Esophagus squamous epithelium (tissue), 5 donors: ENCODE data around the gene TMEM129. TPM values are rescaled to one million over a fixed set of nuclear protein-coding genes. Genes with fewer than 3 reads are reported as not detected.

Experiments used
- DNase-seq: peaks from one replicate; lab custom pipeline; 2025; lab: John Stamatoyannopoulos, UW
- H3K27ac ChIP-seq, 4 donors: fragments of 200-600 bp; sonication (generic); one replicate each; pipeline ENCODE4 v1.5.1; 2016 to 2019; ENCODE audit warnings: mild to moderate bottlenecking in 1 of 4
- H3K27me3 ChIP-seq, 4 donors: fragments of 200-600 bp; sonication (generic); 1 replicate in 3 of 4; 2 replicates in 1 of 4; pipeline versions ENCODE4 v1.5.1 to v1.6.0; 2017 to 2021; ENCODE audit warnings: antibody characterized with exemption in 1 of 4
- H3K36me3 ChIP-seq, 3 donors: fragments of 200-600 bp; sonication (generic); one replicate each; pipeline ENCODE4 v1.5.1; 2016 to 2019
- H3K4me1 ChIP-seq, 3 donors: fragments of 200-600 bp; sonication (generic); one replicate each; pipeline ENCODE4 v1.5.1; 2017 to 2019
- H3K4me3 ChIP-seq, 4 donors: fragments of 200-600 bp; sonication (generic); 1 replicate in 3 of 4; 2 replicates in 1 of 4; pipeline ENCODE4 v1.5.1; 2016 to 2019; ENCODE audit warnings: mild to moderate bottlenecking in 2 of 4, moderate library complexity in 1 of 4
- H3K9me3 ChIP-seq, 3 donors: fragments of 200-600 bp; sonication (generic); one replicate each; pipeline ENCODE4 v1.5.1; 2016 to 2019
- POLR2A ChIP-seq, 4 donors: fragments of 450-650 bp; IDR thresholded peaks; one replicate each; pipeline ENCODE4 v1.6.1; 2017; ENCODE audit warnings: antibody characterized with exemption in 4 of 4, mild to moderate bottlenecking in 4 of 4, moderate library complexity in 3 of 4
- WGBS, 2 donors: methylation state at CpG; one replicate each; pipeline ENCODE4 v1.1.5; 2018; 5-methylcytosine and 5-hydroxymethylcytosine counted together
- intact Hi-C: fragments of 100-400 bp; cut with DNase I; formaldehyde crosslinking; loops from one replicate; pipeline ENCODE4 v1.15.0; 2022
- total RNA-seq, 4 donors: library from RNA; depleted of rRNA; stranded (reverse); fragments of >200 nt; gene quantifications; one replicate each; pipeline ENCODE4 v1.1.0, GENCODE V29; 2016
- TF ChIP-seq, protein P1 (sequence below), 6 experiments: fragments of 450-650 bp in 4 of 6; fragments of 200-600 bp in 2 of 6; sonication (generic) in 2 of 6; IDR thresholded peaks; one replicate each; pipeline ENCODE4 v1.5.1; 2016 to 2019; ENCODE audit warnings: antibody characterized with exemption in 6 of 6, mild to moderate bottlenecking in 4 of 6, moderate library complexity in 4 of 6
- donor health status: DM: yes; HTN: yes; CAD: no.

TMEM129 gene
- total RNA-seq, 4 donors from 2014 or later, result 30.4 to 47.5 (median 38.3) TPM

DNA sequence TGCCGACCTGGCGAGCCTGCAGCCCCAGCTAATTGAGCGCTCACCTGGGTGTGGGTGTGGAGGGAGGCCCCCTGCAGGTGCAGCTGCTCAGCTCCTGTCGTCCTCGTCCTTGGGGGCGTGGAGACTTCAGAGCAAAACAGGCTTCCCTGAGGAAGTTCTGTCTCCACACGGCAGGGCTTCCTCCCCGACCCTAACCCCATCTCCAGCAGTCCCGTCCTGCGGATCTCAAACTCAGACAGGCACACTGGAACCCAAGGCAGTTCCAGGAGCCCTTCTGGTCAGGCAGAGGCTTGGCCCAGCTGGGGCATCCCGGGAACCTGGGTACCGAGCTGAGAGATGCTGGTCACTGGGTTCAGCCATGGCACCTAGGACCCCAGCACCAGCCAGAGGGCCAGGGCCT lies 24.6 kb upstream of the TMEM129 start:
- intact Hi-C loops, result loop anchor here (5.0 kb wide), 2 partner anchors 67 to 157 kb away; no protein-coding TSS in a partner anchor
- peaks cover 0 to 10% (median 0%) of the 10 kb centered on the region in 4 donors for H3K27me3 ChIP-seq

DNA sequence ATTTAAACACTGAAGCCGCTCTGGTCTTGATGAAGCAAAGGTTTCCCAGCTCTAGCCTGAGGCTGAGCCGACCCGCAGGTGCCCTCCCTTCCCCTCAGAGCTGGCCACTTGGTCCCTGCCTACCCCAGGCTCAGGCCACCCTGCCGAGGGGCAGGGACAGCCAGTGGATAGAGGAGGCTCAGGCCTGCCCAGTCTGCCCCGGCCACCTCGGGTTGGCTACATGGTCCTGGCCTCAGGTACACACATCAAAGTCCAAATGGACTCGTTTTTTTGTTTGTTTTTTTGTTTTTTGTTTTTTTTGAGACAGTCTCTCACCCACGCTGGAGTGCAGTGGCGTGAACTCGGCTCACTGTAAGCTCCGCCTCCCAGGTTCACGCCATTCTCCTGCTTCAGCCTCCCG lies 24.0 kb upstream of the TMEM129 start:
- Histone ChIP-seq H3K36me3 (peaks cover 5 to 45% (median 8%) of the 10 kb centered on the region in 3 donors), H3K9me3 (no peaks in the 10 kb centered on the region), H3K27ac (no peak overlapping the region), H3K4me1 (peaks cover 7 to 25% (median 8%) of the 10 kb centered on the region in 3 donors), H3K4me3 (no peak overlapping the region), H3K27me3 (peaks cover 0 to 10% (median 0%) of the 10 kb centered on the region in 4 donors)
- 82 to 90% methylated on average over 8 to 13 of the region's 13 CpGs for WGBS, 2 donors
- DNase-seq, result no peak
- TF ChIP-seq, protein P1, sequence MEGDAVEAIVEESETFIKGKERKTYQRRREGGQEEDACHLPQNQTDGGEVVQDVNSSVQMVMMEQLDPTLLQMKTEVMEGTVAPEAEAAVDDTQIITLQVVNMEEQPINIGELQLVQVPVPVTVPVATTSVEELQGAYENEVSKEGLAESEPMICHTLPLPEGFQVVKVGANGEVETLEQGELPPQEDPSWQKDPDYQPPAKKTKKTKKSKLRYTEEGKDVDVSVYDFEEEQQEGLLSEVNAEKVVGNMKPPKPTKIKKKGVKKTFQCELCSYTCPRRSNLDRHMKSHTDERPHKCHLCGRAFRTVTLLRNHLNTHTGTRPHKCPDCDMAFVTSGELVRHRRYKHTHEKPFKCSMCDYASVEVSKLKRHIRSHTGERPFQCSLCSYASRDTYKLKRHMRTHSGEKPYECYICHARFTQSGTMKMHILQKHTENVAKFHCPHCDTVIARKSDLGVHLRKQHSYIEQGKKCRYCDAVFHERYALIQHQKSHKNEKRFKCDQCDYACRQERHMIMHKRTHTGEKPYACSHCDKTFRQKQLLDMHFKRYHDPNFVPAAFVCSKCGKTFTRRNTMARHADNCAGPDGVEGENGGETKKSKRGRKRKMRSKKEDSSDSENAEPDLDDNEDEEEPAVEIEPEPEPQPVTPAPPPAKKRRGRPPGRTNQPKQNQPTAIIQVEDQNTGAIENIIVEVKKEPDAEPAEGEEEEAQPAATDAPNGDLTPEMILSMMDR (IDR thresholded peaks at IDR 0.05), result no peak
- TF ChIP-seq POLR2A (IDR thresholded peaks at IDR 0.05), result no peak
- intact Hi-C loops, result loop anchor here (5.0 kb wide), 2 partner anchors 67 to 157 kb away; no protein-coding TSS in a partner anchor

More for the DNA sequence above, 24.6 kb upstream of the TMEM129 start:
- Histone ChIP-seq H3K4me3 (no peak overlapping the region), H3K4me1 (peaks cover 7 to 30% (median 8%) of the 10 kb centered on the region in 3 donors), H3K36me3 (peaks cover 5 to 39% (median 8%) of the 10 kb centered on the region in 3 donors), H3K9me3 (no peaks in the 10 kb centered on the region), H3K27ac (no peak overlapping the region)
- no peak for DNase-seq
- TF ChIP-seq, protein P1 (IDR thresholded peaks at IDR 0.05), result no peak
- no peak for TF ChIP-seq POLR2A (IDR thresholded peaks at IDR 0.05)
- 76 to 100% methylated on average over 2 to 7 of the region's 12 CpGs for WGBS, 2 donors

DNA sequence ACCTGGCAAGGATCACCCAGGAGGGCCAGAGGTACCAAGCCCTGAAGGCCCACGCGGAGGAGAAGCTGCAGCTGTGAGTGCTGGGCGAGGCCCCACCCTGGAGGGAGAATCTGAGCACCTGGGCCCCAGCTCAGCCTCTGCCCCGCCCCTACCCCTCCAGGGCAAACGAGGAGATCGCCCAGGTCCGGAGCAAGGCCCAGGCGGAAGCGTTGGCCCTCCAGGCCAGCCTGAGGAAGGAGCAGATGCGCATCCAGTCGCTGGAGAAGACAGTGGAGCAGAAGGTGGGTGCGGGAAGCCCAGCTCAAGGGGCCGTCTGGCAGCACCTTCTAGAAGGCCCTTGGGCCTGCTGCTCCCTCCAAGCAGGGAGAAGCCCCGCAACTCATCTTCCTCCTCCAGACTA lies 23.4 kb upstream of the TMEM129 start:
- intact Hi-C loops, result no loop called here
- WGBS, 2 donors, result 65 to 100% methylated on average over 1 to 9 of the region's 14 CpGs
- H3K27me3 ChIP-seq, result peaks cover 0 to 10% (median 0%) of the 10 kb centered on the region in 4 donors
- TF ChIP-seq, protein P1 (IDR thresholded peaks at IDR 0.05), result no peak
- TF ChIP-seq POLR2A (IDR thresholded peaks at IDR 0.05), result no peak
- no peak overlapping the region for H3K4me3 ChIP-seq
- no peak overlapping the region for H3K27ac ChIP-seq
- H3K4me1 ChIP-seq, result peaks cover 7 to 19% (median 8%) of the 10 kb centered on the region in 3 donors
- no peaks in the 10 kb centered on the region for H3K9me3 ChIP-seq
- no peak for DNase-seq
- peaks cover 5 to 51% (median 8%) of the 10 kb centered on the region in 3 donors for H3K36me3 ChIP-seq

DNA sequence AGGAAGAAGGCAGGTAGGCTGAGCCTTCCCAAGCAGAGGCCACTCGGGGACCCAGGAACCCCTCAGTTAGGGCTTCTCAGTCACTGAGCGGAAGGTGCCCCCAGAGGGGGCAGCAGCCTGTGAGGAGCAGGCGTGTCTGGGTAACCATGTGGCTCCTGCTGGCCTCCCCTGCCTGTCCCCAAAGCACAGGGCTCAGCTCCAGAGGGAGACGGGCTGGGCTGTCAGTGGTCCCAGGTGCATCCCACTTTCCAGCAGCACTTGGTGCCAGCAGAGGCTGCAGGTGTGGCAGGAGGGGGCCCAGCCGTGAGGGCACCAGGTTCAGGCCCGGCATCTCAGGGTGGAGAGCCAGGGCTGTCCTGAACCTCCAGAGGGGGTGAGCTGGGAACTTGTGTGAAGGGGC lies 22.9 kb upstream of the TMEM129 start:
- peaks cover 0 to 10% (median 0%) of the 10 kb centered on the region in 4 donors for H3K27me3 ChIP-seq
- H3K4me1 ChIP-seq, result peaks cover 7 to 16% (median 8%) of the 10 kb centered on the region in 3 donors
- H3K36me3 ChIP-seq, result peaks cover 5 to 56% (median 8%) of the 10 kb centered on the region in 3 donors
- 80% methylated on average over 1 of the region's 6 CpGs; no CpG with 5 or more reads in 1 of the 2 donors for WGBS, 2 donors
- intact Hi-C loops, result no loop called here
- no peak for DNase-seq
- H3K4me3 ChIP-seq, result no peak overlapping the region
- no peak for TF ChIP-seq POLR2A (IDR thresholded peaks at IDR 0.05)
- peaks cover 0 to 5% (median 4%) of the 10 kb centered on the region in 3 donors for H3K9me3 ChIP-seq
- H3K27ac ChIP-seq, result no peak overlapping the region

DNA sequence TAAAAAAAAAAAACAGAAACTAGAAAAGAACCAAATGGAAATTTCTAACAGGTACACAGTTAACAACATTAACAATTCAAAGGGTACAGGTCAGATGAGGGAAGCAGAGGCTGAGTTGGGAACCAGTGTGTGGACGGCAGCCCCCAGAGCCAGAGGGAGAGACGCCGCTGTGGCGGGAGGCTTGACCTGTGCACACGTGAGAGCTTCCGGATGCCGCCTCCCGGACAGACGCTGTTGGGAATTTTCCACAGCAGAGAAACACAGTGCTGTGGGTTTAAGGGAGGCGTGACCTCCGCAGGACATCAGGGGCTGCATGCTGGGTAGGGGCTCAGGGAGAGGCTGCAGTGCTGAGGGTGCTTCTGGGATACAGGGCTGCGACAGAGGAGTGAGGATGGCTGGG lies 22.4 kb upstream of the TMEM129 start:
- Histone ChIP-seq H3K27ac (no peak overlapping the region), H3K27me3 (peaks cover 0 to 10% (median 0%) of the 10 kb centered on the region in 4 donors), H3K4me3 (no peak overlapping the region), H3K9me3 (peaks cover 0 to 9% (median 6%) of the 10 kb centered on the region in 3 donors), H3K36me3 (peaks cover 5 to 61% (median 8%) of the 10 kb centered on the region in 3 donors), H3K4me1 (peaks cover 5 to 11% (median 5%) of the 10 kb centered on the region in 3 donors)
- intact Hi-C loops, result no loop called here
- TF ChIP-seq, protein P1 (IDR thresholded peaks at IDR 0.05), result no peak
- TF ChIP-seq POLR2A (IDR thresholded peaks at IDR 0.05), result no peak
- no peak for DNase-seq
- 77 to 89% methylated on average over 9 to 12 of the region's 12 CpGs for WGBS, 2 donors
